GM18951 (cell line): Measurements from ENCODE around the gene TAF1B.

Source experiments
- POLR2A ChIP-seq: IDR thresholded peaks from 4 replicates; pipeline ENCODE4 v1.6.1; 2011; ENCODE audit warnings: mild to moderate bottlenecking; ENCODE audit not compliant: insufficient read length, insufficient read depth; ENCODE audit errors: extremely low read depth
- in situ Hi-C: fragments of 300-500 bp; cut with MboI; formaldehyde crosslinking; loops from one replicate; pipeline ENCODE4 v1.12.0; 2022; ENCODE audit warnings: low sequenced_read_pairs, mixed read lengths, inconsistent platforms; ENCODE audit not compliant: unreplicated experiment

TAF1B gene

GRCh38 chr2:9982891-9983290 is 139.6 kb downstream of the TAF1B start:
- in situ Hi-C loops = no loop called here
- no peak for TF ChIP-seq POLR2A

- TF ChIP-seq POLR2A = no peak
Measured at GRCh38 chr2:9983401-9984216, 140.3 kb downstream of the TAF1B start.

More at GRCh38 chr2:9983401-9984216, 140.3 kb downstream of the TAF1B start:
- in situ Hi-C loops = no loop called here
